GM19395 (cell line): Measurements from ENCODE around the gene HIVEP3.

ENCODE experiments used
- ATAC-seq: cut with Tn5 transposase; IDR thresholded peaks from one replicate; pipeline ENCODE4 v1.9.1; 2021; ENCODE audit warnings: mild to moderate bottlenecking, moderate library complexity; ENCODE audit not compliant: unreplicated experiment

HIVEP3 gene

GRCh38 chr1:41621791-41622190 is 296.9 kb downstream of the HIVEP3 start:
- ATAC-seq, result no peak

GRCh38 chr1:41621256-41621655 is 297.5 kb downstream of the HIVEP3 start:
- no peak for ATAC-seq

- no peak for ATAC-seq
Observed at GRCh38 chr1:41620365-41621169, 298.2 kb downstream of the HIVEP3 start.

- no peak for ATAC-seq
Observed at GRCh38 chr1:41619511-41620364, 299.0 kb downstream of the HIVEP3 start.

GRCh38 chr1:41618871-41619270 is 299.9 kb downstream of the HIVEP3 start:
- no peak for ATAC-seq

- no peak for ATAC-seq
Observed at GRCh38 chr1:41618066-41618825, 300.5 kb downstream of the HIVEP3 start.

GRCh38 chr1:41617336-41617735 is 301.4 kb downstream of the HIVEP3 start:
- ATAC-seq, result no peak

- ATAC-seq, result no peak
Observed at GRCh38 chr1:41616563-41616962, 302.2 kb downstream of the HIVEP3 start.

- ATAC-seq, result no peak
Observed at GRCh38 chr1:41615981-41616380, 302.7 kb downstream of the HIVEP3 start.

- no peak for ATAC-seq
Observed at GRCh38 chr1:41615316-41615715, 303.4 kb downstream of the HIVEP3 start.

GRCh38 chr1:41614818-41615217 is 303.9 kb downstream of the HIVEP3 start:
- ATAC-seq, result no peak

GRCh38 chr1:41613689-41614574 is 304.8 kb downstream of the HIVEP3 start:
- ATAC-seq, result no peak

- ATAC-seq, result no peak
Observed at GRCh38 chr1:41612953-41613352, 305.8 kb downstream of the HIVEP3 start.

- ATAC-seq, result no peak
Observed at GRCh38 chr1:41611932-41612450, 306.7 kb downstream of the HIVEP3 start.

- no peak for ATAC-seq
Observed at GRCh38 chr1:41611068-41611931, 307.4 kb downstream of the HIVEP3 start.

GRCh38 chr1:41610361-41610760 is 308.4 kb downstream of the HIVEP3 start:
- ATAC-seq, result no peak

GRCh38 chr1:41609166-41609883 is 309.4 kb downstream of the HIVEP3 start:
- no peak for ATAC-seq

- ATAC-seq, result no peak
Observed at GRCh38 chr1:41608211-41608610, 310.5 kb downstream of the HIVEP3 start.
